GM19468 (cell line): ENCODE results near the gene ERCC6.
A peak's percentile ranks its signal among the peaks of the same experiment; 100 is the strongest.

Experiments
- ATAC-seq: cut with Tn5 transposase; IDR thresholded peaks from one replicate; pipeline ENCODE4 v1.9.1; 2021; ENCODE audit warnings: mild to moderate bottlenecking, moderate library complexity, moderate number of reproducible peaks; ENCODE audit not compliant: unreplicated experiment; ENCODE audit errors: extremely low read depth

The ERCC6 gene

DNA sequence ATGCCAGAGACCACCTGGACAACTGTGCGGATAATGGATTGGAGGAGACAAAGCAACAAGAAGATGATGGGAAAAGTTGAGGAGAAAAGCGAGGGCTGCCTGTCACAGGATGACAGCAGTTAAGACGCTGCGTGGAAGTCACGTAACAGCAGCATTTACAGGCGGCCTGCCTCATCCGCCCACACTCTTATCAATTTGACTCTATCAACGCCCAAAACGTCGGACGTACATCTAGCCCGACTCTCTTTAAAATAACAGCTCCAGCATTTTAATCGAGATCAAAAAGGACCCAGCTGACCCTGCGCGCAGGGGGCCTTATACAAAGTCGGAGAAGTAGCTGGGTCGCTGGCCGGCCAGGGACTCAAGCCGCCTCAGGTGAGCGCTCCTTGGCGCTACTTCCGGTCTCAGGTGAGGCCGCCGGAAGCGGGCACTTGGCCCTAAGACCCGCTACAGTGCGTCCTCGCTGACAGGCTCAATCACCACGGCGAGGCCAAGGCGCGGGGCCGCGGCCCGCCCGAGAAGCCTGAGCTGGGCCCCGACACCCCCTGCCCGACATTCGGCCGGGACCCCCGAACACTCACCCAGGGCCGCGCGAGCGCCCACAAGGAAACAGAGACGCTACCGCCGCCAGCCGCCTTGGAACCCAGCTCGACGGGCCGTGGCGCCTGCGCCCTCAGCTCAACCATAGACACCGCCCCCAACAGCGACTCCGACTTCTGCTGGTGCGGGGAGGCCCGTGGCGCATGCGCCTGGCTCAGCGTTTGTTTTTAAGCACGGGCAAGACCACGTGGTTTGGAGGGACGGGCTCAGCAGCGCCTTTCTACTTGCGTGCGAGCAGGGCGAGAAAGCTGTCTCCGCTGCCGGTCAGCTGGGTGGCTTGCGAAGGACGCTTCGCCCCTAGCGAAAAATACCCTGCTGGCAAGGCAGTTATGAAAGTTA is at the start of gene ERCC6:
Gene ERCC6 (minus strand): TSS at position 741 of the 939 bp plus-strand sequence.
- ATAC-seq, result peak; percentile 83

- ATAC-seq, result no peak
These were observed 49.1 kb upstream of the ERCC6 start for GRCh38 chr10:49587981-49588380.

GRCh38 chr10:49585387-49585786 is 46.5 kb upstream of the ERCC6 start:
- ATAC-seq, result no peak

- no peak for ATAC-seq
These were observed 40.7 kb upstream of the ERCC6 start for GRCh38 chr10:49579621-49580020.

- no peak for ATAC-seq
These were observed 39.5 kb upstream of the ERCC6 start for GRCh38 chr10:49578392-49578791.

- no peak for ATAC-seq
These were observed 38.4 kb upstream of the ERCC6 start for GRCh38 chr10:49577182-49577925.

GRCh38 chr10:49575489-49576072 is 36.7 kb upstream of the ERCC6 start:
- ATAC-seq, result no peak

GRCh38 chr10:49572594-49573114 is 33.7 kb upstream of the ERCC6 start:
- ATAC-seq, result no peak

DNA sequence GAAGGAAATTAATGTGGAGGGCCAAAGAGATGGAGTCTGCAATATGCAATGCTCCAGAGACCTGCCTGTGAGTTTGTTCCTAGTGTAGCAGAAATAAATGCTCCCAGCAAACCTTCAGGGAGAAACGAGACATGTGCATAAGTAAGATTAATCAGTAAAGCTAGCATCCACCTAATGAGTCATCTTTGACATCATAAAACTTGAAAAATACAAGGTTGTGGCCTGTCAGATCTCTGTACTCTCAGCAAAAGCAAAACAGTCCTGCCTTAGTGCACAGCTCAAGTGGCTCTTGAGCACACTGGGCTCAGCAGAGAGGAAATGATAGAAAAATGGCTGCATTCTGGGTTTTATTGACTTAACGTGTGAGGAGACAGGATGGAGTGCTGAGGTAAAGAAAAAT is 32.5 kb upstream of the ERCC6 start:
- no peak for ATAC-seq

GRCh38 chr10:49569031-49569631 is 30.2 kb upstream of the ERCC6 start:
- no peak for ATAC-seq

DNA sequence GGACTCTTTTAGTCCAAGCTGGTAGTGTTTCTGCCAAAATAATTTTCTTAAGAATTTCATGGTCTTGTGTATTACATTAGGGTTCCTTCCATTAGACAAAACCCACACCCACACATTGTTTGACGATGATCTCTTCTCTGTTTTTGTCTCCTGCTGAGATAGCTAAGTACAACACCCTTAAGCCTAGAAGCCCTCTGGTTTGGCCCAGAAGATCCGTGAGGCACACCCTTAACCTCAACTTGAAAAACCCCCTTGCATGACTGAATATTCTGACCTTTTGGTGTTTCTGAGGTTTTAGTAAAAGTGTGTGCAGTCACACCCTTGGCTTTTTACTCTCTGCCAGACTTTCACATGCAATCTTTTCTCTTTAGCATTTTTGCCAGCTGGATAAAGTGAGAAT is 29.3 kb upstream of the ERCC6 start:
- ATAC-seq, result no peak

DNA sequence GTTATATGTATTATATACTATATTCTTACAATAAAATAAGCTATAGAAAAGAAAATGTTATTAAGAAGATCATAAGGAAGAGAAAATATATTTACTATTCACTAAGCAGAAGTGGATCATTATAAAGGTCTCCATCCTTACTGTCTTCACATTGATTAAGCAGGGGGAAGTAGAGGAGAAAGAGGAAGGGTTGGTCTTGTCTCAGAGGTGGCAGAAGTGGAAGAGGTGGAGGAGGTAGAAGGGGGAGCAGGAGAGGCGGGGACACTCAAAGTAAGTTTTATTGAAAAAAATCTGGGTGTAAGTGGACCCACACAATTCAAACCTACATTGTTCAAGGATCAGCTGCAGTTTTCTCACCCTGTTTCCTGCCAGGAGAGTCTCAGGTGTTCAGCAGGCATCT is 28.9 kb upstream of the ERCC6 start:
- ATAC-seq, result no peak

DNA sequence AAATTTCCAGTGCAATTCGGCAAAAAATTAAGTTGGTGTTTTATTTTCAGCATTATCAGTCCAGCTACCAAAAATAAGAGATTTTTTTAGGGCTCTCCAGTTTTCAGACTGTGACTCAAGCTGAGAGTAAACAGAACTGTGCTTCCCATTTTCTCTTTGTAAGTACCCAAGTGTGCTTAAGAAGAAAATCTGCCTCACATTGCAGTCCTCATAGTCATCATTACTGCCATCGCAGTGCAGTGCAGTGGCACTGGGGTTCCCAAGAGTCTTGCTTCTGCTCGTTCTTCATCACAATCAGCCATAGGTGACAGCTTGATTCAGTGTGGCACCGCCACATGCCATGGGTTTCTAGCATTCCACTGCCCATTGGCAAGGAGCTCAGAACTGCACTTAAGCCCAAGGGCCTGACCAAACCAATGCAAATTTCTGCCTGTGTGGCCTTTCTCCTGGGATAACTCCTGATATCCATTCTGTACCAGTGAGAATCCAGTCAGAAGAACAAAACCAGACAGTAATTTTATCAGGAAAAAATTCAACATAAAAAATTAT is 25.6 kb upstream of the ERCC6 start:
- ATAC-seq, result no peak

DNA sequence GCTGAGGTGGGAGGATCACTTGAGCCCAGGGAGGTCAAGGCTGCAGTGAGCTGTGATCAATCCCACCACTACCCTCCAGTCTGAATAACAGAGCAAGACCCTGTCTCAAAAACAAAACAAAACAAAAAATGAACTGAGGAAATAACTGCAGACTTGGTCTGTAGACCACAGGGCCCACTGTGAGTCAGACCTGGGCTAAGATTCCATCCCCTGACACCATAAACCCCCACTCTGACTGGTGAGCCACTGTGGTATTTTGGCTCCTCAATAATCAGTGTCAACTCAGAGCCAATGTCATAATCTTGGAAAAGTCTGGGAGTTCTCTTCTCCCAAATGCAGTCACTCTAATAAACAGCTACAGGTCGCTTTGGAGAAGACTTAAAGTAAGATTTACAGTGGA is 24.0 kb upstream of the ERCC6 start:
- no peak for ATAC-seq

DNA sequence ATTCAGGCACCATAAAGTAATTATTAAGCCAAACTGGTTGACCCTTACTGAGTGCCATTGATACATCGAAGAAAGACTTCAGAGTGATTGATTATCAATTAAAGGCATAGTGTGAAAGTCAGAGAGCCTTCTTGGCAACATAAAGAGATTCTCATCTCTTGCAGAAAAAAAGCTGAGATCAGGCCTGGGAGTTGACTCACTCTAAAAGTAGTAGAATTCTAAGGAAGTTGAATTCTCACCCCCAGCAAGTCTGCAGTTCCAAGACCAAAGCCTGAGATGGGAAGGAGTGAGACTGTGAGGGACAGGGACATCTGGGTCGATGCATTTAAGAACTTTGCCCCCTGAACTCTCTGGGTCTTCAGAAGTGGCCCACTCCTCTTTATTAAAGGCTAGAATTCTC is 21.6 kb upstream of the ERCC6 start:
- ATAC-seq, result no peak

- ATAC-seq, result no peak
These were observed 20.6 kb upstream of the ERCC6 start for GRCh38 chr10:49559476-49559875.

DNA sequence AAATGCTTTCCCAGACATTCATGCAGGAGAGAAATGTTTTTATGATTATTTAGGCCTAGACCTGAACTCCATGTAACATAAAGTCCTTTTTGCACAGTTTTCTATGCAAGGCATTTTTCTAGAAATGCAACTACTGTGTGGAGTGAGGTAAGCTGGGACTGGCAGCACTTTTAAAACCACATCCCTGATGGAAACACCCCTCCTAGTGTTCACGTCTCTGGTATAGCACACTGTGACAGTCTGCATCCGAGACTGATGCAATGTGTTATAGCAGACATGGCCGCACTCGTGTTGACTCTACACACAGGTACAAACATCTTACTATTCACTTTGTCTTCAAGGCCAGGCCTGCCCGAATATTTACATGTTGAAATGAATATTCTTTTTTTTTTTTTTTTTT is 19.3 kb upstream of the ERCC6 start:
- ATAC-seq, result no peak

DNA sequence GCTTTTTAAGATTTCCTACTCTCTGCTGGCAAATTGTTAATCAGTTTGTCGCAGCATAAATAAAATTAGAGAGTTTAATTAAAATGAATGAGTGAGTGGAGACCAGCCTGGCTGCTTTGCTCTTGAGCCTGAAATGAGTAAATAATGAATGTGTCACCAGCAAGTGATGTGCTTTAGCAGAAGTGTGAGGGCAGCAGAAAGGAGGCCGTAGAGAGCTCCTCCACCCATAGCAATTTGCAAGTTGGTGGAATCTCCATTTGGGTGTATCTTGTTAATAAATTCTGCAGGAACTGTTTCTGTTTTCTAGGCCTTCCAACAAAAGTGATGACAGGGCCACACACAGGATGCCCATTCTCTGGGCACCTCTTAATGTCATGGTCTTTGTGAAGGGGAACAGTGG is 18.8 kb upstream of the ERCC6 start:
- ATAC-seq, result no peak

- ATAC-seq, result no peak
These were observed 17.8 kb upstream of the ERCC6 start for GRCh38 chr10:49556723-49557122.

- ATAC-seq, result no peak
These were observed 13.4 kb upstream of the ERCC6 start for GRCh38 chr10:49552277-49552676.
